GM19467 (cell line): ENCODE results near the gene PEX10.
"Not testable (repeated sequence)": the region's sequence is repeated elsewhere in the genome, so short reads cannot be mapped to it uniquely, and the experiment has no call there.

Source experiments
- ATAC-seq: cut with Tn5 transposase; IDR thresholded peaks from one replicate; pipeline ENCODE4 v1.9.1; 2021; ENCODE audit warnings: mild to moderate bottlenecking, moderate library complexity; ENCODE audit not compliant: unreplicated experiment

PEX10 gene

DNA sequence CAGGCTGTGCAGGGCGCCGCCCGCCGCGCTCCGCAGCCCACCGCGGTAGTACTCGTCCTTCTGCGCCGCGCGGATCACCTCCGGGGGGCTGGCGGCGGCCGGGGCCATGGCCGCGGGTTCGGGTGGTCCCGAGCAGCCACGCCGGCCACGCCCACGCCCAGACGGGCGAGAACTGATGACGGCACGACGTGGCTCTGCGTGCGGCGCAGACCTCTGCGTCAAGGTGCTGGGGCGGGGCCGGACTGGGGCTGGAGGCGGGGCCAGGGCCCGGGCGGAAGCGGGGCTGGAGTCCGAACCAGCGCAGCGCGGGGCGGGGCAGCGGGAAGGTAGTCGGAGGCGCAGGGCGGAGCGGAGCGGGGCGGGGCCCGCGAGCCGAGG, at the start of gene PEX10:
PEX10 (minus strand) TSS at position 170 of the 378 bp plus-strand sequence; CDS start at position 108, 62 bp downstream.
- ATAC-seq = peak; percentile 73

GRCh38 chr1:2460996-2461751, 48.8 kb upstream of the PEX10 start:
- ATAC-seq = no peak

- no peak for ATAC-seq
Observed at GRCh38 chr1:2460203-2460602, 47.8 kb upstream of the PEX10 start.

- no peak for ATAC-seq
Observed at GRCh38 chr1:2459757-2460156, 47.4 kb upstream of the PEX10 start.

- ATAC-seq = not testable (repeated sequence)
Observed at GRCh38 chr1:2459102-2459753, 46.9 kb upstream of the PEX10 start.

GRCh38 chr1:2458687-2459086, 46.3 kb upstream of the PEX10 start:
- ATAC-seq = no peak

GRCh38 chr1:2457444-2457843, 45.1 kb upstream of the PEX10 start:
- no peak for ATAC-seq

- ATAC-seq = no peak
Observed at GRCh38 chr1:2455757-2456156, 43.4 kb upstream of the PEX10 start.

DNA sequence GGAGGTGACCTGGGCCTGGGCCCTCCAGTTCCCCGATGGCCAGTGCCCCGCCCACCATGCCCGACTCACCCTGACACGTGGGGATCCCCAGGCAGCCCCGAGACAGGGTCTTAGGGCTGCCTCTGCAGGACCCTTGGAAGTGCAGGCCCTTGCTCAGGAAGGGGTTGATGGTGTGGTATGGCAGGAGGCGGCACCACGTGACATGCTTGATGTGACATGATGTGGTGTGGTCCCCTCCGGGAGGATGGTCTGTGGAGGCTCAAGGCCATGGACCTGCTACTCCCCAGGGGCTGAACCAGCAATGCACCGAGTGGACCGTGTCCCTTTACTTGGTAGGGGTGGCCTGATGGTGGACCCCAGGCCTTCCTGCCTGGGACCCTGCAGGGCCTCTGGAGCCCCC, 41.9 kb upstream of the PEX10 start:
- ATAC-seq = no peak

DNA sequence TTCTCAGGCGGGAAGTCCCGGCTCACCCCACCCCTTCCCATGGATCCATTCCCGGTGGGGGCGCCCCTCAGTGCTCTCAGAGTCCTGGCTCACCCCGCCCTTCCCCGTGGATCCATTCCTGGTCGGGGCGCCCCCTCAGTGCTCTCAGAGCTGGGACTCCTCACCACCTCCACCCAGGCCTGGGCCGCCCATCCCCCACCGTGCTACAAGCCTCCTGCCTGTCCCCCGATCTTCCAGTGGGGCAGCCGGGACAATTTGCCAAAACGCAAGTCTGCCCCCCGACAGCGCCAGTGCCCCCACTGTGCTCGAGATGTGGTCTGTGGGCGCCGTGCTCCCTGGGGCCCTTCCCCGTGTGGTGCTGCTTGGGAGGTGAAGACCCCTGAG, 40.6 kb upstream of the PEX10 start:
- ATAC-seq = no peak

DNA sequence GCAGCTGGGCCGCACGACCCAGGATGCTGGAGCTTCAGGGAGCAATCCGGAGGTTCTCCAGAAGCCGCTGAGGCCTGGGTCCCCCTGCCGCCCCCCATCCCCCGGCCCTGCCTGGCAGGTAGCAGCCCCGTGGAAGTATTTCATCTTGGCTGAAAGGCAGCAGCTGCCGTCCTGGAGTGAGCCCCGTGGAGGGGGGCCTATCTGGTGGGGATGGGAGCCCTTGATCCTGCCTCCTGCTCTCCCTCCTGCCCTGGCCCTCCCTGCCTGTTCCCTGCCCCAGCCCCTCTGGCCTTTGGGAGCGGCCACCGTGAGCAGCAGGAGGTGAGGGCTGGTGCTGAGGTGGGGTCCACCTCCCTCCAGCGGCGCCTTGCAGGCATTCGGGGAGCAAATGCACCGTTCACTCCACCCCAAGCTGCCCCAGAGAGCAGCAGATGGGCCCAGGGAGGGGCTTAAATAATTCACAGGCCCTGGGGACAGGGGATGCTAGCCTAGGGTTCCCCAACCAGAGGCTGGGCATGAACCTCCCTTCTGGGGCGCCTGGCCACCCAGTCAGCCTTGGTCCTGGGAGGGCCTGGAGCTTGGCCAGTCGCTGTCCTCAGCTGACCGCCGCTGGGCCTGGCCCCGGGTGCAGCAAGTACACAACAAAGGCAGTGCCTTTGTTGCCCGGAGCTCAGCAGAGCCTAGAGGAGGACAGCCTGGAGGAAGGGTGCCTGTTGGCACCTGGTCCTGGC, 40.0 kb upstream of the PEX10 start:
- ATAC-seq = no peak

GRCh38 chr1:2451741-2452140, 39.4 kb upstream of the PEX10 start:
- ATAC-seq = no peak

GRCh38 chr1:2449636-2450454, 37.5 kb upstream of the PEX10 start:
- ATAC-seq = no peak

GRCh38 chr1:2448098-2448445, 35.7 kb upstream of the PEX10 start:
- no peak for ATAC-seq

DNA sequence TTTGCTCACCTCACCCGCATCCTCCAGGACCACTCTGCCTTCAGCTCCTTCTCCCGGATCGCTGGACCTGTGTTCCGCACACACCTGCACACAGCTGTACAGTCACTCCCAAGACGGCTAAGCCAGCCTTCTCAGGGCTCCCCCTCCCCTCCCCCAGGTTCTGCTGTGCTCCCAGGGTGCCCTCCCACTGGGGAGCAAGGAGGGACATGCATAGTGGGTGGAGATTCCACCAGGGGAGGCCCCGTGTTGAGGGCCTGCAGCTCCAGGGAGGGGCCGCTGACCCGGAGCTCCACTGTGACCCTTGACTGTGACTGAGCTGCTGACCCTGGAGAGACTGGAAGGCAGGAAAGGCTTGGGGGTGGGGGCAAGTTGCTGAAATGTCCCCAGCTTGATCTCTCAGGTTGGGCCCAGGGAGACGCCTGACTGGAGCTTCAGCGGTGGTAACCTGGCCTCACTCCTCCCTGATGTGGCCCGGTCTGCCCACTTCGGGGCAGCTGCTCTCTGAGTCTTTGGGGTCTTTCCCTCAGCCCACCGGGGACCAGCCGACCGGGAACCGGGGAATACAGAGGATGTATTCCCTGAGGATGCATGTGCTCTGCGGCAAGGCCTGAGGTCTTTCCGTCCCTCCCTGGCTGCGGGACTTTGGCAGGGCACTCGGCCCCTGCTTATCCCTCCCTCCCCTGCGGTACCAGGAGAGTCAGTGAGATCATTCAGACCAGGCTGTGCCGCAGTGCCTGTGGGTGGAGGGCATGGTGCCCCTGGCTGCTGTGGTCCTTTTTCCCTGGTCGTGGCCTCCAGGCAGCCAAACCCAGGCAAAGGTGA, 35.1 kb upstream of the PEX10 start:
- no peak for ATAC-seq

GRCh38 chr1:2446861-2447260, 34.5 kb upstream of the PEX10 start:
- ATAC-seq = no peak

DNA sequence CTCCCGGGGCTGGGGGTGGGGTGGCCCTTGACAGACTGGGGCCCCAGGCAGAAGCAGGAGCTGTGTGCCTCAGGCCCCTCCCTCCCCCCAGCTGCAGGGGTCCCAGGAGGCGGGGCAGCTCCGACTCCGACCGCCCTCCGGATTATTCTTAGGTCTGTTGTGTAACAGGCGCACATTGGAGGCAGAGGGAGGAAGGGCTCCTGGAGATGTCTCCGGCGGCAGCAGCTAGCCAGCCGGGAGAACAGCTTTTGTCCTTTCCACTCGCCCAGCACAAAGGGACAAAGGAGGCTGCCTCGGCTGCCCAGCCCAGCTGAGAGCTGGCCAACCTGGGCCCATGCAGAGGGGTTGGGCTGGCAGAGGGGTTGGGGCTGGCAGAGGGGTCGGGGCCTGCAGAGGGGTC, 34.0 kb upstream of the PEX10 start:
- no peak for ATAC-seq

GRCh38 chr1:2445823-2446215, 33.5 kb upstream of the PEX10 start:
- ATAC-seq = no peak

- ATAC-seq = no peak
Observed at GRCh38 chr1:2445162-2445822, 32.9 kb upstream of the PEX10 start.

DNA sequence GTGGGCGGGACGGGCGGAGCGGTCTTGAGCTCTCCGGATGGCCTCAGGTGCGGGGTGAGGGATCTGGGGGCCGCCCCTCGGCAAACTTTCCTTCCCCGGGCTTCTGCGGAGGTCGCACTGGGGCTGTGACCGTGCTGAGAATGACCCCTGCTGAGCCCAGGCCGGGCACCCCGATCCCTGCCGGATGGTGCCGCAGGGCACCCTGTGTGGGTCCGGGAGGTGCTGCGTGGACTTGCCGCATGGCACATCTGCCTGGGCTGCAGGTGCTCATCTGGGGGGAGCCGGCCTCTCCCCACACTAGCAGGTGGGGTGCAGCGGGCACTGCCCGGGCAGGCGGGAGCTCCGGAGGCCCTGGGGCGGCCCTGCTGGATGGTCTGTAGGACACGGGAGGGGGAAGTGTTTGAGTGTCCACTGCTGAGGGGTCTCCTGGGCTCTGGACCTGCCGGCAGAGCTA, 31.8 kb upstream of the PEX10 start:
- ATAC-seq = no peak
